K562 (cell line): ENCODE measurements around the gene TNK2. TPM values are rescaled to one million over a fixed set of nuclear protein-coding genes. Genes with fewer than 3 reads are reported as not detected.
A peak's percentile ranks its signal among the peaks of the same experiment; 100 is the strongest.
"Not testable (repeated sequence)": the region's sequence is repeated elsewhere in the genome, so short reads cannot be mapped to it uniquely, and the experiment has no call there.

ENCODE experiments used
- BHLHE40 ChIP-seq: IDR thresholded peaks from 2 replicates; pipeline ENCODE4 v1.6.1; 2011; ENCODE audit warnings: low read length, improper control_type of control experiment
- ETV6 ChIP-seq, 3 experiments: fragments of 150-350 bp in 1 of 3; sonication (generic) in 1 of 3; formaldehyde crosslinking in 1 of 3; IDR thresholded peaks; 2 replicates each; pipeline versions ENCODE4 v1.6.1 to v1.8.0; 2014 to 2022; ENCODE audit warnings: borderline replicate concordance in 2 of 3, low read depth in 2 of 3, antibody characterized with exemption in 1 of 3, low read length in 1 of 3, mild to moderate bottlenecking in 1 of 3, missing genetic modification reagents in 1 of 3
- GABPA ChIP-seq: fragments of 200-800 bp; sonication (Bioruptor generic); conservative IDR thresholded peaks from 2 replicates; pipeline ENCODE4 v1.6.1; 2016; ENCODE audit warnings: low read depth, missing genetic modification characterization, missing compliant biosample characterization
- JUND ChIP-seq, 2 experiments: IDR thresholded peaks; 2 replicates in 1 of 2; 3 replicates in 1 of 2; pipeline ENCODE4 v1.6.1; 2011; ENCODE audit warnings: borderline replicate concordance in 2 of 2, low read depth in 2 of 2, low read length in 2 of 2, improper control_type of control experiment in 1 of 2, missing biosample characterization in 1 of 2, missing genetic modification characterization in 1 of 2, missing genetic modification reagents in 1 of 2
- NR2C2 ChIP-seq, 2 experiments: fragments of 200-800 bp in 1 of 2; sonication (Bioruptor generic) in 1 of 2; sonication (generic) in 1 of 2; formaldehyde crosslinking in 1 of 2; IDR thresholded peaks; 2 replicates each; pipeline versions ENCODE4 v1.6.1 to v1.8.0; 2016 to 2022; ENCODE audit warnings: mild to moderate bottlenecking in 1 of 2, missing compliant biosample characterization in 1 of 2, missing genetic modification characterization in 1 of 2, missing genetic modification reagents in 1 of 2
- NRF1 ChIP-seq, 2 experiments: fragments of 450-650 bp; IDR thresholded peaks in 1 of 2; conservative IDR thresholded peaks in 1 of 2; 2 replicates each; pipeline ENCODE4 v1.6.1; 2014; ENCODE audit warnings: mild to moderate bottlenecking in 2 of 2
- POLR2AphosphoS5 ChIP-seq: IDR thresholded peaks from 2 replicates; pipeline ENCODE4 v1.6.1; 2011; ENCODE audit warnings: mild to moderate bottlenecking, low read depth, low read length, moderate library complexity; ENCODE audit not compliant: control insufficient read depth, insufficient read depth
- RB1 ChIP-seq: fragments of 450-650 bp; IDR thresholded peaks from 2 replicates; pipeline ENCODE4 v1.6.1; 2017; ENCODE audit warnings: low read depth, mild to moderate bottlenecking
- RBBP5 ChIP-seq: fragments of 200-600 bp; sonication (generic); IDR thresholded peaks from 2 replicates; pipeline ENCODE4 v1.6.1; 2012; ENCODE audit warnings: borderline replicate concordance, mild to moderate bottlenecking, low read length, control low read depth, inconsistent platforms; ENCODE audit not compliant: insufficient read depth, poor library complexity, severe bottlenecking
- SIN3A ChIP-seq, 2 experiments: fragments of 150-350 bp in 1 of 2; IDR thresholded peaks; 2 replicates each; pipeline ENCODE4 v1.6.1; 2011 to 2016; ENCODE audit warnings: borderline replicate concordance in 2 of 2, low read depth in 2 of 2, low read length in 2 of 2, mild to moderate bottlenecking in 2 of 2, moderate library complexity in 2 of 2; ENCODE audit not compliant: control insufficient read depth in 1 of 2
- ZFX ChIP-seq: sonication (generic); formaldehyde crosslinking; IDR thresholded peaks from 2 replicates; pipeline ENCODE4 v1.8.0; 2022; ENCODE audit warnings: mild to moderate bottlenecking, missing genetic modification reagents, moderate library complexity
- polyA plus RNA-seq, 8 experiments: library from polyadenylated mRNA; depleted of rRNA in 4 of 8; stranded (reverse) in 5 of 8; unstranded in 3 of 8; fragments of >200 nt; fragmentation: Nextera tagmentation in 2 of 8; fragmentation: Illumina TruSeq in 1 of 8; extraction: Ambion mirVana in 2 of 8; extraction: Trizol in 1 of 8; gene quantifications; 2 replicates each; pipeline versions ENCODE4 v1.2.1 to v1.2.3, GENCODE V29; 2011 to 2014; ENCODE audit warnings: inconsistent platforms in 1 of 8, missing spikeins in 1 of 8
- total RNA-seq, 7 experiments: library from RNA; depleted of rRNA in 6 of 7; stranded (reverse); fragments of >200 nt in 6 of 7; fragmentation: Illumina TruSeq in 2 of 7; extraction: Trizol in 2 of 7; gene quantifications; 2 replicates each; pipeline versions ENCODE4 v1.2.1 to v1.2.3, GENCODE V29; 2011 to 2021; ENCODE audit warnings: low replicate concordance in 1 of 7
- TF ChIP-seq, protein P1 (sequence below): conservative IDR thresholded peaks from 2 replicates; pipeline ENCODE4 v1.6.1; 2011; ENCODE audit warnings: low read depth, mild to moderate bottlenecking, low read length; ENCODE audit not compliant: control insufficient read depth
- TF ChIP-seq, protein P2 (sequence below), 2 experiments: IDR thresholded peaks; 2 replicates each; pipeline ENCODE4 v1.6.1; 2012; ENCODE audit warnings: improper control_type of control experiment in 2 of 2, low read depth in 2 of 2, low read length in 2 of 2, borderline replicate concordance in 1 of 2
- TF ChIP-seq, protein P3 (sequence below), 3 experiments: fragments of 200-800 bp in 1 of 3; fragments of 250-450 bp in 1 of 3; fragments of 450-650 bp in 1 of 3; sonication (Bioruptor Pico) in 1 of 3; sonication (Bioruptor generic) in 1 of 3; formaldehyde crosslinking in 1 of 3; IDR thresholded peaks; 2 replicates each; pipeline versions ENCODE4 v1.6.1 to v1.8.0; 2016 to 2022; ENCODE audit warnings: mild to moderate bottlenecking in 2 of 3, missing genetic modification characterization in 2 of 3, missing compliant biosample characterization in 1 of 3, moderate library complexity in 1 of 3

Gene TNK2
- total and polyA plus RNA-seq, 9 of the 15 experiments (the other 6 are each of a cell fraction or from before 2014, with no cell fraction given) = 0.03 to 33.8 (median 6.5) TPM

DNA sequence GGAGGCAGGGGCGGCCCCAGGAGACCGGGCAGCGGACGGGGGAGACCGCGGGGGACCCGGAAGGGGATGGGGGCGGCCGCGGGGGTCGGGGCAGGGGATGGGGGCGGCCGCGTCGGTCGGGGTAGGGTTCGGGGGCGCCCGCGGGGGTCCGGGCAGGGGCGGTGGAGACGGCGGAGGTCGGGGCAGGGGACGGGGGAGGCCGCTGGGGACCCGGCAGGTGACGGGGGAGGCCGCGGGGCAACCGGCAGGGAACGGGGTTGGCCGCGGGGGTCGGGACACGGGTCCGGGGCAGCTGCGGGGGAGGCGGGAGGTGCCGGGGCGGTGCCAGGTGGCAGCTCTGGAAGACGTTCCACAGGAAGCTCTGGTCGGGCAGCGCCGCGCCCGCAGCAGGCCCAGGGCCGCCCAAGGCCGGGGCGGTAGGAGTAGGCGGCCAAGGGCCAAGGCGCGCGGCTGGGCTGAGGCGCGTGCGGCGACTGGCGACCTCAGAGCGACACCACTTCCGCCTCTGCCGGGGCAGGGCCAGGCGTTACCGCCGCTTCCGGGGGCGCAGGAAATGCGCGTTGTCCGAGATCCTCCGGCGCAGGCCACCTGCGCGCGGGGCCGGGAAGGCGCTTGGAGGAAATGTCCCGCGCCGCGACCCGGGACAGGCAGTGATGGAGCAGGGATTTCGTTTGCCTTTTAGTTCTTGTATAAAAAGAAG, 45.9 kb upstream of the TNK2 start (continued):
- TF ChIP-seq GABPA (tag) (peak; percentile 76), NR2C2 (tag; IDR thresholded peaks at IDR 0.05) (peak; percentile 46; the same call in 1 of the 2 replicates), BHLHE40 (peak; percentile 58), SIN3A (IDR thresholded peaks at IDR 0.05; ENCODE audit: borderline replicate concordance in 2 of 2, control insufficient read depth in 1 of 2, low read depth in 2 of 2, low read length in 2 of 2) (peak; percentile 73 to 91; a peak in 3 of 4 replicates), ETV6 (IDR thresholded peaks at IDR 0.05; ENCODE audit: borderline replicate concordance in 1 of 2, low read depth in 2 of 2, low read length in 1 of 2) (peak; percentile 21 to 55; a peak in 2 of 4 replicates), NRF1 (conservative IDR thresholded peaks at IDR 0.05 in 1 of 2, IDR thresholded peaks at IDR 0.05 in 1 of 2) (peak; percentile 79 to 82), ZFX (peak; percentile 80), POLR2AphosphoS5 (peak; percentile 71), JUND (IDR thresholded peaks at IDR 0.05; ENCODE audit: borderline replicate concordance, low read depth, low read length) (0 out of 2 replicates have a peak, but pooled peaks have one; percentile 18), RB1 (peak; percentile 31; the same call in 1 of the 2 replicates), RBBP5 (peak; percentile 46)
- TF ChIP-seq NR2C2 (CRISPR knock-in tag; IDR thresholded peaks at IDR 0.05); ETV6 (CRISPR knock-in tag; IDR thresholded peaks at IDR 0.05; ENCODE audit: borderline replicate concordance); JUND (tag; IDR thresholded peaks at IDR 0.05; ENCODE audit: borderline replicate concordance, low read depth, low read length): not testable (repeated sequence)
- TF ChIP-seq, protein P1, sequence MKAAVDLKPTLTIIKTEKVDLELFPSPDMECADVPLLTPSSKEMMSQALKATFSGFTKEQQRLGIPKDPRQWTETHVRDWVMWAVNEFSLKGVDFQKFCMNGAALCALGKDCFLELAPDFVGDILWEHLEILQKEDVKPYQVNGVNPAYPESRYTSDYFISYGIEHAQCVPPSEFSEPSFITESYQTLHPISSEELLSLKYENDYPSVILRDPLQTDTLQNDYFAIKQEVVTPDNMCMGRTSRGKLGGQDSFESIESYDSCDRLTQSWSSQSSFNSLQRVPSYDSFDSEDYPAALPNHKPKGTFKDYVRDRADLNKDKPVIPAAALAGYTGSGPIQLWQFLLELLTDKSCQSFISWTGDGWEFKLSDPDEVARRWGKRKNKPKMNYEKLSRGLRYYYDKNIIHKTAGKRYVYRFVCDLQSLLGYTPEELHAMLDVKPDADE = peak; percentile 78; the same call in 1 of the 2 replicates
- TF ChIP-seq, protein P2, sequence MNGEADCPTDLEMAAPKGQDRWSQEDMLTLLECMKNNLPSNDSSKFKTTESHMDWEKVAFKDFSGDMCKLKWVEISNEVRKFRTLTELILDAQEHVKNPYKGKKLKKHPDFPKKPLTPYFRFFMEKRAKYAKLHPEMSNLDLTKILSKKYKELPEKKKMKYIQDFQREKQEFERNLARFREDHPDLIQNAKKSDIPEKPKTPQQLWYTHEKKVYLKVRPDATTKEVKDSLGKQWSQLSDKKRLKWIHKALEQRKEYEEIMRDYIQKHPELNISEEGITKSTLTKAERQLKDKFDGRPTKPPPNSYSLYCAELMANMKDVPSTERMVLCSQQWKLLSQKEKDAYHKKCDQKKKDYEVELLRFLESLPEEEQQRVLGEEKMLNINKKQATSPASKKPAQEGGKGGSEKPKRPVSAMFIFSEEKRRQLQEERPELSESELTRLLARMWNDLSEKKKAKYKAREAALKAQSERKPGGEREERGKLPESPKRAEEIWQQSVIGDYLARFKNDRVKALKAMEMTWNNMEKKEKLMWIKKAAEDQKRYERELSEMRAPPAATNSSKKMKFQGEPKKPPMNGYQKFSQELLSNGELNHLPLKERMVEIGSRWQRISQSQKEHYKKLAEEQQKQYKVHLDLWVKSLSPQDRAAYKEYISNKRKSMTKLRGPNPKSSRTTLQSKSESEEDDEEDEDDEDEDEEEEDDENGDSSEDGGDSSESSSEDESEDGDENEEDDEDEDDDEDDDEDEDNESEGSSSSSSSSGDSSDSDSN (IDR thresholded peaks at IDR 0.05; ENCODE audit: borderline replicate concordance in 1 of 2, low read depth in 2 of 2, low read length in 2 of 2) = 0 out of 4 replicates have a peak, but pooled peaks of 1 of the 2 experiments have one; percentile 52
- TF ChIP-seq, protein P3, sequence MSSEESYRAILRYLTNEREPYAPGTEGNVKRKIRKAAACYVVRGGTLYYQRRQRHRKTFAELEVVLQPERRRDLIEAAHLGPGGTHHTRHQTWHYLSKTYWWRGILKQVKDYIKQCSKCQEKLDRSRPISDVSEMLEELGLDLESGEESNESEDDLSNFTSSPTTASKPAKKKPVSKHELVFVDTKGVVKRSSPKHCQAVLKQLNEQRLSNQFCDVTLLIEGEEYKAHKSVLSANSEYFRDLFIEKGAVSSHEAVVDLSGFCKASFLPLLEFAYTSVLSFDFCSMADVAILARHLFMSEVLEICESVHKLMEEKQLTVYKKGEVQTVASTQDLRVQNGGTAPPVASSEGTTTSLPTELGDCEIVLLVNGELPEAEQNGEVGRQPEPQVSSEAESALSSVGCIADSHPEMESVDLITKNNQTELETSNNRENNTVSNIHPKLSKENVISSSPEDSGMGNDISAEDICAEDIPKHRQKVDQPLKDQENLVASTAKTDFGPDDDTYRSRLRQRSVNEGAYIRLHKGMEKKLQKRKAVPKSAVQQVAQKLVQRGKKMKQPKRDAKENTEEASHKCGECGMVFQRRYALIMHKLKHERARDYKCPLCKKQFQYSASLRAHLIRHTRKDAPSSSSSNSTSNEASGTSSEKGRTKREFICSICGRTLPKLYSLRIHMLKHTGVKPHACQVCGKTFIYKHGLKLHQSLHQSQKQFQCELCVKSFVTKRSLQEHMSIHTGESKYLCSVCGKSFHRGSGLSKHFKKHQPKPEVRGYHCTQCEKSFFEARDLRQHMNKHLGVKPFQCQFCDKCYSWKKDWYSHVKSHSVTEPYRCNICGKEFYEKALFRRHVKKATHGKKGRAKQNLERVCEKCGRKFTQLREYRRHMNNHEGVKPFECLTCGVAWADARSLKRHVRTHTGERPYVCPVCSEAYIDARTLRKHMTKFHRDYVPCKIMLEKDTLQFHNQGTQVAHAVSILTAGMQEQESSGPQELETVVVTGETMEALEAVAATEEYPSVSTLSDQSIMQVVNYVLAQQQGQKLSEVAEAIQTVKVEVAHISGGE (CRISPR knock-in tag; IDR thresholded peaks at IDR 0.05) = peak in 2 of 3 experiments; percentile 69 to 71; a peak in 3 of 6 replicates
